DND-41 (cell line): Measurements from ENCODE around the gene TFCP2.

Experiments used
- EZH2 ChIP-seq: IDR thresholded peaks from 3 replicates; pipeline ENCODE4 v1.6.1; 2012; ENCODE audit warnings: borderline replicate concordance, low read depth, mild to moderate bottlenecking, moderate library complexity, low read length, inconsistent platforms; ENCODE audit not compliant: severe bottlenecking
- TF ChIP-seq, protein P1 (sequence below): IDR thresholded peaks from 2 replicates; pipeline ENCODE4 v1.5.1; 2012; ENCODE audit warnings: borderline replicate concordance, low read length, moderate library complexity, mild to moderate bottlenecking; ENCODE audit not compliant: poor library complexity, severe bottlenecking; ENCODE audit errors: extremely low read depth

- TF ChIP-seq, protein P1, sequence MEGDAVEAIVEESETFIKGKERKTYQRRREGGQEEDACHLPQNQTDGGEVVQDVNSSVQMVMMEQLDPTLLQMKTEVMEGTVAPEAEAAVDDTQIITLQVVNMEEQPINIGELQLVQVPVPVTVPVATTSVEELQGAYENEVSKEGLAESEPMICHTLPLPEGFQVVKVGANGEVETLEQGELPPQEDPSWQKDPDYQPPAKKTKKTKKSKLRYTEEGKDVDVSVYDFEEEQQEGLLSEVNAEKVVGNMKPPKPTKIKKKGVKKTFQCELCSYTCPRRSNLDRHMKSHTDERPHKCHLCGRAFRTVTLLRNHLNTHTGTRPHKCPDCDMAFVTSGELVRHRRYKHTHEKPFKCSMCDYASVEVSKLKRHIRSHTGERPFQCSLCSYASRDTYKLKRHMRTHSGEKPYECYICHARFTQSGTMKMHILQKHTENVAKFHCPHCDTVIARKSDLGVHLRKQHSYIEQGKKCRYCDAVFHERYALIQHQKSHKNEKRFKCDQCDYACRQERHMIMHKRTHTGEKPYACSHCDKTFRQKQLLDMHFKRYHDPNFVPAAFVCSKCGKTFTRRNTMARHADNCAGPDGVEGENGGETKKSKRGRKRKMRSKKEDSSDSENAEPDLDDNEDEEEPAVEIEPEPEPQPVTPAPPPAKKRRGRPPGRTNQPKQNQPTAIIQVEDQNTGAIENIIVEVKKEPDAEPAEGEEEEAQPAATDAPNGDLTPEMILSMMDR, result no peak
- no peak for TF ChIP-seq EZH2
These were observed 936 bp downstream of the TFCP2 start for GRCh38 chr12:51171884-51172514.
